Brain microvascular endothelial cell (primary cell): ENCODE measurements around the gene GAB1.
A peak's percentile ranks its signal among the peaks of the same experiment; 100 is the strongest.

ENCODE experiments used
- DNase-seq: peaks from one replicate; pipeline ENCODE4 v3.0.0-alpha.2; 2020
- H3K27ac ChIP-seq: fragments of 250-450 bp; sonication (Bioruptor Pico); 2 replicates; pipeline ENCODE4 v1.5.1; 2020; ENCODE audit warnings: mild to moderate bottlenecking, moderate library complexity
- H3K27me3 ChIP-seq: fragments of 250-450 bp; sonication (Bioruptor Pico); replicated peaks from 2 replicates; pipeline ENCODE4 v1.5.1; 2020; ENCODE audit warnings: mild to moderate bottlenecking
- H3K36me3 ChIP-seq: fragments of 250-450 bp; sonication (Bioruptor Pico); replicated peaks from 2 replicates; pipeline ENCODE4 v1.5.1; 2020; ENCODE audit warnings: mild to moderate bottlenecking
- H3K4me3 ChIP-seq: 2 replicates; pipeline ENCODE4 v1.5.1; 2011; ENCODE audit warnings: low read depth, mild to moderate bottlenecking, control low read depth, low read length, moderate library complexity
- in situ Hi-C: cut with HindIII; loops from 2 replicates; pipeline ENCODE4 v1.10.0; 2017; ENCODE audit warnings: low sequenced_read_pairs, low pct_ligation_motif_present
- TF ChIP-seq, protein P1 (sequence below): IDR thresholded peaks from 2 replicates; pipeline ENCODE4 v1.5.1; 2011; ENCODE audit warnings: low read depth, mild to moderate bottlenecking, moderate library complexity, low read length, control low read depth, inconsistent platforms; ENCODE audit errors: missing control alignments

The GAB1 gene

DNA sequence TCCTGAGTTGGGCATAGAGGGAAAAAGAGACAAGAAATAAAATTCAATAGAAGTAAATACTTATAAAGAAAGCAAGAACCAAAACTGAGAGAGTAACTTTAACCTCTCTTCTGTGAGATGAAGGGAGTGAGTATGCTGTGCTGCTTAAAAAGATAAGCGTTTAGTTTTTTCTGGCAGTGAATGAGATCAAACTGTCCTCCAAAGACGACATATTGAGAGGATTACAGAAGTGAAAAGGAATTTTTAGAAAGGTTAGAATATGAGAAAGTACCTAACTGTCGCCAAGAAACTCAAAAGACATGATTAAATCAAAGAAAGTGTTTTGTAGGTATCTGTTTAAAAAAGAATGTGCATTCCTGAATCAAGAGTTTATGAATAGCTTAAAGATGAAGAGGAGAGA is 16.0 kb downstream of the GAB1 start:
- Histone ChIP-seq H3K27me3 (no peaks in the 10 kb centered on the region), H3K27ac (peak overlapping the region; percentile 26), H3K4me3 (no peak overlapping the region), H3K36me3 (no peaks in the 10 kb centered on the region)
- no peak for DNase-seq
- in situ Hi-C loops: no loop called here
- TF ChIP-seq, protein P1, sequence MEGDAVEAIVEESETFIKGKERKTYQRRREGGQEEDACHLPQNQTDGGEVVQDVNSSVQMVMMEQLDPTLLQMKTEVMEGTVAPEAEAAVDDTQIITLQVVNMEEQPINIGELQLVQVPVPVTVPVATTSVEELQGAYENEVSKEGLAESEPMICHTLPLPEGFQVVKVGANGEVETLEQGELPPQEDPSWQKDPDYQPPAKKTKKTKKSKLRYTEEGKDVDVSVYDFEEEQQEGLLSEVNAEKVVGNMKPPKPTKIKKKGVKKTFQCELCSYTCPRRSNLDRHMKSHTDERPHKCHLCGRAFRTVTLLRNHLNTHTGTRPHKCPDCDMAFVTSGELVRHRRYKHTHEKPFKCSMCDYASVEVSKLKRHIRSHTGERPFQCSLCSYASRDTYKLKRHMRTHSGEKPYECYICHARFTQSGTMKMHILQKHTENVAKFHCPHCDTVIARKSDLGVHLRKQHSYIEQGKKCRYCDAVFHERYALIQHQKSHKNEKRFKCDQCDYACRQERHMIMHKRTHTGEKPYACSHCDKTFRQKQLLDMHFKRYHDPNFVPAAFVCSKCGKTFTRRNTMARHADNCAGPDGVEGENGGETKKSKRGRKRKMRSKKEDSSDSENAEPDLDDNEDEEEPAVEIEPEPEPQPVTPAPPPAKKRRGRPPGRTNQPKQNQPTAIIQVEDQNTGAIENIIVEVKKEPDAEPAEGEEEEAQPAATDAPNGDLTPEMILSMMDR: no peak

DNA sequence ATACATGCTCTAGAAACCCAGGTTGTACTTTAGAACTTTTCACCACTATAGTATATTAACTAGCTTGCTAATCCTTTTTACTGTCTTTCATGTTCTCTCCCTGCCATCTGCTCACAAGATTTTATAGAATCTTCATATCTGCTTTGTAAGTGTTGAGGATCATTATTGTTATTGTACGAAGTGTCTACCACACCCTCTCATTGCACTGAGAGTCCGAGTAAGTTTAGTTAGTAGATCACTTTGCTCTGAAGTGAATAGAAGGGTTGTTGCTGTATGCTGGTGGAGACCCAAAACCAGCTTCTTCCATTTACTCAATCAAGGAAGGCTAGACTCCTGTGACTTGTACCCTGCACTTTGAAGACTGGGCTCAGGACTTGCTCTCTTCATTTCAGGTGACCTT is 17.1 kb downstream of the GAB1 start:
- in situ Hi-C loops: no loop called here
- DNase-seq: no peak
- TF ChIP-seq, protein P1: no peak
- Histone ChIP-seq H3K27ac (no peak overlapping the region), H3K4me3 (no peak overlapping the region), H3K36me3 (no peaks in the 10 kb centered on the region), H3K27me3 (no peaks in the 10 kb centered on the region)

DNA sequence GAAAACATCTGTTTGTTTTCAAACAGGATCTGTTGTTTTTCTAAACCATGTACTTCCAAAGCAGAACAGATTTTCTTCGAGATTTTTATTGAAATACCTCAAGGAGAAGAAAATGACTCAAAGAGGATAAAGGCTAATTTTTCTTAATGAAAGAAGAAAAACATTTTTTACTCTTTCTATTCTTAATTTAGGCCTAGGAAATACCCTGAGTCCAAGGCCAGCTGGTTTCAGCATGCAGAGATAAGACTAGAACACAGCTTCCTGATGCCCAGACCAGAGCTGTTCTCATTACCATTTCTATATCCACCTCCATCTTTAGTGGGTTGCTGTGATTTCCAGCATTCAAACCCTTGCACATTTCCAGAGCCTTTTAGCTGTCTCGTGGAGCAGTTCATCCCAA is 18.3 kb downstream of the GAB1 start:
- no peak for DNase-seq
- no peaks in the 10 kb centered on the region for H3K27me3 ChIP-seq
- H3K27ac ChIP-seq: no peak overlapping the region
- in situ Hi-C loops: no loop called here
- H3K4me3 ChIP-seq: no peak overlapping the region
- TF ChIP-seq, protein P1: no peak
- no peaks in the 10 kb centered on the region for H3K36me3 ChIP-seq

DNA sequence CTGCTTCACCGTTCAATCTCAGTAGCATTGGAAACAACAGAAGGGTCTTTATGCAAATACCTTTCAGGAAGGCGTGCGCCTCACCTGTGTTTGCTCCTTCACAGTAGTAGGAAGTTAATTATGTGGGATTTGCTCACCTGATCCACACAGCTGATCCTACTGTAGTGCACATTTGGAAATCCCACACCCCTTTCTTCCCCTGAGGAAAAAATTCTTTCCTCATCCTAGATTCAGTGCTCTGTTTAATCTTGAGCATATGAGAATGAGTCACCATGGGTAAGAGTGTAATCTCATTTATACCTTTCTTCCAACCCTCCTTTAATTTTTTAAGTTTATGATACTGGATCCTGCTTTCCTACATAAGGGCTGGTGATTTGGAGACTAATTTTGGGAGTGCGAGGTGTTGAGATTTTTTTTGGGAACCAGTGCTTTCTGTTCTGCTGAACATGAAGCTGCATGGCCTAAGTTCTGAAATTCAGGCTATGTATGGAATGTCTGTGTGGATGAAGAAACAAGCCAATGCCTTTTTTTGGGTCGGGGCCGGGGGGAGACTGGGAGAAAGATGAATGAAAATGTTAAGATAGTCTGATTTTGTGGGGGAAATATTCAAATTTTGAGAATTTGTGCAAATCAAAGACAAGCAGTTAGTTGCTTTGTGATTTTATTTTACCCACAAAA is 19.0 kb downstream of the GAB1 start:
- DNase-seq: no peak
- TF ChIP-seq, protein P1: no peak
- in situ Hi-C loops: no loop called here
- H3K27ac ChIP-seq: no peak overlapping the region
- H3K4me3 ChIP-seq: no peak overlapping the region
- H3K27me3 ChIP-seq: no peaks in the 10 kb centered on the region
- no peaks in the 10 kb centered on the region for H3K36me3 ChIP-seq

DNA sequence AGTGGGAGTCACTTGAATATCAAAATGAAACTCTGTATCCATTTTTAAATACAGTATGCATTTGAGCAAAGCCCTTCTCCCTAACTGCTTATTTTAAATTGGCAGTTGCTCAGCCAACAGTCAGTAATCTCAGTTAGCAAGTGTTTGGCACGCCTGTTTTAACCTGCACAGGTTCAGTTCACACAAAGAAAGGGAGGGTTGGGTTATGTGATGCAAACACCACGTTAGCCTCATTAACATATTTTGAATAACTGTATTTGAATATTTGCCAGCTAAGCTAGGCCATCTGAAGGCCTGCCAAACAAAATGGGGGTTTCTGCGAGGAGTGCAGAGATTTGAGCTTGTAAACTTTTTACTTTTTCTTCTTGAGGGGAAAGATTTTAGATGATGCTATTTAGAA is 19.8 kb downstream of the GAB1 start:
- DNase-seq: no peak
- Histone ChIP-seq H3K4me3 (no peak overlapping the region), H3K27me3 (no peaks in the 10 kb centered on the region), H3K36me3 (no peaks in the 10 kb centered on the region), H3K27ac (no peak overlapping the region)
- TF ChIP-seq, protein P1: no peak
- in situ Hi-C loops: no loop called here
